ENCODE measurements around the gene ITGA2.
"Not testable (repeated sequence)": the region's sequence is repeated elsewhere in the genome, so short reads cannot be mapped to it uniquely, and the experiment has no call there.

GRCh38 chr5:53112307-53112706 lies 123.2 kb downstream of the ITGA2 start:
- TF ChIP-seq, protein P1, sequence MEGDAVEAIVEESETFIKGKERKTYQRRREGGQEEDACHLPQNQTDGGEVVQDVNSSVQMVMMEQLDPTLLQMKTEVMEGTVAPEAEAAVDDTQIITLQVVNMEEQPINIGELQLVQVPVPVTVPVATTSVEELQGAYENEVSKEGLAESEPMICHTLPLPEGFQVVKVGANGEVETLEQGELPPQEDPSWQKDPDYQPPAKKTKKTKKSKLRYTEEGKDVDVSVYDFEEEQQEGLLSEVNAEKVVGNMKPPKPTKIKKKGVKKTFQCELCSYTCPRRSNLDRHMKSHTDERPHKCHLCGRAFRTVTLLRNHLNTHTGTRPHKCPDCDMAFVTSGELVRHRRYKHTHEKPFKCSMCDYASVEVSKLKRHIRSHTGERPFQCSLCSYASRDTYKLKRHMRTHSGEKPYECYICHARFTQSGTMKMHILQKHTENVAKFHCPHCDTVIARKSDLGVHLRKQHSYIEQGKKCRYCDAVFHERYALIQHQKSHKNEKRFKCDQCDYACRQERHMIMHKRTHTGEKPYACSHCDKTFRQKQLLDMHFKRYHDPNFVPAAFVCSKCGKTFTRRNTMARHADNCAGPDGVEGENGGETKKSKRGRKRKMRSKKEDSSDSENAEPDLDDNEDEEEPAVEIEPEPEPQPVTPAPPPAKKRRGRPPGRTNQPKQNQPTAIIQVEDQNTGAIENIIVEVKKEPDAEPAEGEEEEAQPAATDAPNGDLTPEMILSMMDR (IDR thresholded peaks at IDR 0.05): not testable (repeated sequence)
- not testable (repeated sequence) for TF ChIP-seq POLR2A (IDR thresholded peaks at IDR 0.05)

Data from prostate gland (tissue), 2 donors.